ENCODE measurements around the gene ITPRIP. TPM values are rescaled to one million over a fixed set of nuclear protein-coding genes. Genes with fewer than 3 reads are reported as not detected.

The ITPRIP gene
- total RNA-seq, 2 donors from 2014 or later: 4.7 to 7.9 TPM

DNA sequence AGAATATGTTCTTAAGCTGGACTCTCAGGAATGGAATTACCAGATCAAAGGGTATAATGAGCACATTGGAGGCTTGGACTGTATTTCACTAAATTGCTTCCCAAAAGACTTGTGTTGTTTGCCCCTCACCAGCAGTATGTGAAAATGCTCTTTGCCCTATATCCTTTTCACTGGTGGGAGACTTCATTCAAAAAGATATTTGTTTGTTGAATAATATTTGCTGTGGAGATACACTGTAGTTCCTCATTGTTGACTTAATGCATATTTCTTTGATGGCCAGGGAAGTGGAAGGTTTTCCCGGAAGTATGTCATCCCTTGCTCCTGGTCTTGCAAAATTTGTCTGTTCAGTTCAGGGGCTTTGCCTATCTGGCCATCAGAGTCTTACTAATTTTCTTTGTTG is 49.9 kb downstream of the ITPRIP start:
- TF ChIP-seq CTCF (IDR thresholded peaks at IDR 0.05) (no peak), POLR2A (IDR thresholded peaks at IDR 0.05) (no peak)
- DNase-seq (no peak), ATAC-seq (no peak)
- 30 to 35% methylated on average over 1 of the region's 1 CpG for WGBS, 2 donors
- intact Hi-C loops (cut with DNase I): no loop called here
- Histone ChIP-seq H3K4me3 (no peak overlapping the region), H3K36me3 (replicated peaks in 1 of 2; ENCODE audit: insufficient read depth in 1 of 2, low read depth in 2 of 2) (no peaks in the 10 kb centered on the region), H3K9me3 (no peaks in the 10 kb centered on the region), H3K27ac (no peak overlapping the region), H3K27me3 (no peaks in the 10 kb centered on the region), H3K4me1 (peaks cover 8% of the 10 kb centered on the region)

DNA sequence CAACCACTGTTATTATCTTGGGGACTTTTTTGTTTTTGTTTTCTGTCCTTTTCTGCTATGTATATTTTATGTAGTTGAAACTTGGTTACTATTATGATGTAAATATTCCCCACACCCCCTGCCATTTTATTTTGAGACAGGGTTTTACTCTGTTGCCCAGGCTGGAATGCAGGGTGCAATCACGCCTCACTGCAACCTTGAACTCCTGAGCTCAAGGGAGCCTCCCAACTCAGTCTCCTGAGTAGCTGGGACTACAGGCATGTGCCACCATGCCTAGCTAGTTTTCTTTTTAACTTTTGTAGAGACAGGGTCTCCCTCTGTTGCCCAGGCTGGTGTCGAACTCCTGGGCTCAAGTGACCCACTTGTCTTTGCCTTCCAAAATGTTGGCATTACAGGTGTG is 51.3 kb downstream of the ITPRIP start:
- intact Hi-C loops (cut with DNase I): no loop called here
- TF ChIP-seq POLR2A (IDR thresholded peaks at IDR 0.05) (no peak), CTCF (IDR thresholded peaks at IDR 0.05) (no peak)
- WGBS, 2 donors: 89 to 92% methylated on average over 2 of the region's 2 CpGs
- no peak overlapping the region for H3K27ac ChIP-seq
- no peaks in the 10 kb centered on the region for H3K9me3 ChIP-seq
- DNase-seq (no peak), ATAC-seq (no peak)
- H3K4me1 ChIP-seq: peaks cover 8% of the 10 kb centered on the region
- no peaks in the 10 kb centered on the region for H3K36me3 ChIP-seq (replicated peaks in 1 of 2; ENCODE audit: insufficient read depth in 1 of 2, low read depth in 2 of 2)
- H3K4me3 ChIP-seq: no peak overlapping the region
- no peaks in the 10 kb centered on the region for H3K27me3 ChIP-seq

GRCh38 chr10:104284846-104285245 is 53.4 kb downstream of the ITPRIP start:
- intact Hi-C loops (cut with DNase I): no loop called here
- Histone ChIP-seq H3K4me3 (no peak overlapping the region), H3K36me3 (replicated peaks in 1 of 2; ENCODE audit: insufficient read depth in 1 of 2, low read depth in 2 of 2) (no peaks in the 10 kb centered on the region), H3K4me1 (no peaks in the 10 kb centered on the region), H3K27ac (no peak overlapping the region), H3K27me3 (no peaks in the 10 kb centered on the region), H3K9me3 (no peaks in the 10 kb centered on the region)
- WGBS, 2 donors: 85 to 91% methylated on average over 7 of the region's 7 CpGs
- TF ChIP-seq CTCF (IDR thresholded peaks at IDR 0.05) (no peak), POLR2A (IDR thresholded peaks at IDR 0.05) (no peak)
- ATAC-seq: no peak
- DNase-seq: no peak

DNA sequence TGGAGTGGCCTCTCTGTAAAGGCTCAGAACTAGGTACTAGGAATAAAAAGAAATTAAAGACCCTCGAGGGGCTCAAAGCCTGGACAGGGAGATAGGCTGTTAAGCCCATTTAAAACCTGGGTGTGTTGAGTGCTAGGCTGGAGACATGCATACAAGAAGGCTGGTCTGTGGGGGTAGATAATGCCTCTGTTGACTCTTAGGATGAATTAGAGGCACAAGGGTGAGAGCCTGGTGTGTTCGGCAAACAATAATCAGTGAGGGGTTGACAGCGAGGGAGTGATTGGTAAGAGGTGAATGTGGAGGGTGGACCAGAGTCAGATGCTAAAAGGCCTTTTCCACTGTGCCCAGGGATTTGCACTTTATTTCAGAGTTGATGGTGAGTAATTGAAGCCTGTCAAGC is 56.6 kb downstream of the ITPRIP start:
- intact Hi-C loops (cut with DNase I): no loop called here
- ATAC-seq: no peak
- Histone ChIP-seq H3K36me3 (replicated peaks in 1 of 2; ENCODE audit: insufficient read depth in 1 of 2, low read depth in 2 of 2) (no peaks in the 10 kb centered on the region), H3K9me3 (no peaks in the 10 kb centered on the region), H3K4me1 (peaks cover 10% of the 10 kb centered on the region), H3K4me3 (no peak overlapping the region), H3K27ac (no peak overlapping the region), H3K27me3 (no peaks in the 10 kb centered on the region)
- 76 to 81% methylated on average over 3 of the region's 3 CpGs for WGBS, 2 donors
- no peak for DNase-seq
- no peak for TF ChIP-seq CTCF (IDR thresholded peaks at IDR 0.05)
- TF ChIP-seq POLR2A (IDR thresholded peaks at IDR 0.05): no peak

- no peaks in the 10 kb centered on the region for H3K9me3 ChIP-seq
- intact Hi-C loops (cut with DNase I): no loop called here
- no peak for ATAC-seq
- TF ChIP-seq POLR2A (IDR thresholded peaks at IDR 0.05) (no peak), CTCF (IDR thresholded peaks at IDR 0.05) (no peak)
- 96 to 98% methylated on average over 3 of the region's 3 CpGs for WGBS, 2 donors
- H3K36me3 ChIP-seq (replicated peaks in 1 of 2; ENCODE audit: insufficient read depth in 1 of 2, low read depth in 2 of 2): no peaks in the 10 kb centered on the region
- no peak overlapping the region for H3K4me3 ChIP-seq
- peaks cover 20% of the 10 kb centered on the region for H3K4me1 ChIP-seq
- no peaks in the 10 kb centered on the region for H3K27me3 ChIP-seq
- no peak for DNase-seq
- no peak overlapping the region for H3K27ac ChIP-seq
These were observed 58.6 kb downstream of the ITPRIP start for GRCh38 chr10:104279550-104280259.

Measured in body of pancreas (tissue), 4 donors.